ENCODE results near the gene IGSF22.

IGSF22 gene

DNA sequence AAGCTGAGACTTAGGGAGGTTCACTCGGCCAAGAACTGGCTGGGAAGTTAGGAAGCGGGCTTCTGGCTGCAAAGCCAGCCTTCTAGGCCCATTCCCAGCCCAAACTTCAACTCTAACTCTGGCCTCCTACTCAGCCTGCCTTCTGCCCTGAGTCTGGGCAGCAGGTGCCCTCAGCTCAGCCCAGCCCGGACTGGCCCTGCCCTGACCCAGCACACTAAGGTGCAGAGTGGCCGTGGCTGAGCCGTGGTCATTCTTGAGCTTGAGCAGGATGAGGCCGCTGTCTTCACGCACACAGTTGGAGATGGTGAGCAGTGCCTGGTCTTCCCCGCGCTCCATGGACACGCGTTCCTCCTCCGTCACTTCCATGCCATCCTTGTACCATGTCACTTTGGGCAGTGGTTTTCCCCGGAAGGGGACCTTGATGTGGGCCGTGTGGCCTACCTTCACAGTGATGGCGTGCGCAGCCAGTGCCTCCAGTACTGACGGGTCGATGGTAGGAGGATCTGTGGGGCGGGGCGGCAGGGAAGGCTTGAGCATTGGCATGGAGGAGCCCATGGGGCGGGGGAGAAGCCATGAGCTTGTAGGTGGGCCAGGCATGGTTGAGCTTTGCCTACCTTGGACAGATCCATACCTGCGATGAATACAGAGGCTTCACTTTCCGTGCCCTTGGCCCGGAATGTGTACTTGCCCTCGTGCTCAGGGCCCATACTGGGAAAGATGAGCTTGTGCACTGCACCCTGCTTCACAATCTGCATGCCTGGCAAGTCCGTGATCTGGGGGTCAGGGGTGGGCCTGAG lies 12.1 kb downstream of the IGSF22 start:
- no peaks in the 10 kb centered on the region for H3K27me3 ChIP-seq (ENCODE audit: insufficient read depth, poor library complexity, severe bottlenecking)

DNA sequence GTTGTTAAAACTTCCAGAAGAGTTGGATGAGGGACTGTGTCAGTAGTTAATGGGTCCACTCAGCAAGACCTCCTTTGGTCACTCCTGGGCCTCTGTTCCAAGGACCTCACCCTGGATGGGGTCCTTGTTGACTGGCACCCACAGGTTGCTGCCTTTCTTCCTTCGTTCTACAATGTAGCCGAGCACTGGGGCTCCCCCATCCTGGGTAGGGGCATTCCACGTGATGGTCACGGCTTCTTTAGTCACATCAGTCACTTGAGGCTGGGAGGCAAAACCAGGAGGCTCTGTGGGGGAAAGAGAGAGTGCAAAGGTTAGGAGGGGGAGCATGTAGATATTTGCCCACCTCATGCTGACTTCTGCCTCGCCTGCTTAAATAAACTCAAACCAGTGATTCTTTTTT lies 15.4 kb downstream of the IGSF22 start:
- Histone ChIP-seq H3K36me3 (ENCODE audit: low read depth) (no peaks in the 10 kb centered on the region), H3K9me3 (ENCODE audit: severe bottlenecking) (no peaks in the 10 kb centered on the region), H3K4me1 (ENCODE audit: insufficient read depth, poor library complexity, severe bottlenecking) (no peaks in the 10 kb centered on the region), H3K4me3 (ENCODE audit: severe bottlenecking) (no peak overlapping the region), H3K27ac (ENCODE audit: poor library complexity, severe bottlenecking) (no peak overlapping the region), H3K27me3 (ENCODE audit: insufficient read depth, poor library complexity, severe bottlenecking) (peaks cover 22% of the 10 kb centered on the region)
- DNase-seq (ENCODE audit: low spot score) (no peak), ATAC-seq (ENCODE audit: low read depth) (no peak)
- TF ChIP-seq, protein P1, sequence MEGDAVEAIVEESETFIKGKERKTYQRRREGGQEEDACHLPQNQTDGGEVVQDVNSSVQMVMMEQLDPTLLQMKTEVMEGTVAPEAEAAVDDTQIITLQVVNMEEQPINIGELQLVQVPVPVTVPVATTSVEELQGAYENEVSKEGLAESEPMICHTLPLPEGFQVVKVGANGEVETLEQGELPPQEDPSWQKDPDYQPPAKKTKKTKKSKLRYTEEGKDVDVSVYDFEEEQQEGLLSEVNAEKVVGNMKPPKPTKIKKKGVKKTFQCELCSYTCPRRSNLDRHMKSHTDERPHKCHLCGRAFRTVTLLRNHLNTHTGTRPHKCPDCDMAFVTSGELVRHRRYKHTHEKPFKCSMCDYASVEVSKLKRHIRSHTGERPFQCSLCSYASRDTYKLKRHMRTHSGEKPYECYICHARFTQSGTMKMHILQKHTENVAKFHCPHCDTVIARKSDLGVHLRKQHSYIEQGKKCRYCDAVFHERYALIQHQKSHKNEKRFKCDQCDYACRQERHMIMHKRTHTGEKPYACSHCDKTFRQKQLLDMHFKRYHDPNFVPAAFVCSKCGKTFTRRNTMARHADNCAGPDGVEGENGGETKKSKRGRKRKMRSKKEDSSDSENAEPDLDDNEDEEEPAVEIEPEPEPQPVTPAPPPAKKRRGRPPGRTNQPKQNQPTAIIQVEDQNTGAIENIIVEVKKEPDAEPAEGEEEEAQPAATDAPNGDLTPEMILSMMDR (IDR thresholded peaks at IDR 0.05; ENCODE audit: poor library complexity, severe bottlenecking) = no peak

More for the DNA sequence above, 12.1 kb downstream of the IGSF22 start:
- DNase-seq (ENCODE audit: low spot score) (no peak), ATAC-seq (ENCODE audit: low read depth) (no peak)
- Histone ChIP-seq H3K36me3 (ENCODE audit: low read depth) (no peaks in the 10 kb centered on the region), H3K4me3 (ENCODE audit: severe bottlenecking) (no peak overlapping the region), H3K27ac (ENCODE audit: poor library complexity, severe bottlenecking) (no peak overlapping the region), H3K9me3 (ENCODE audit: severe bottlenecking) (no peaks in the 10 kb centered on the region), H3K4me1 (ENCODE audit: insufficient read depth, poor library complexity, severe bottlenecking) (no peaks in the 10 kb centered on the region)
- TF ChIP-seq, protein P1 (IDR thresholded peaks at IDR 0.05; ENCODE audit: poor library complexity, severe bottlenecking) = no peak

DNA sequence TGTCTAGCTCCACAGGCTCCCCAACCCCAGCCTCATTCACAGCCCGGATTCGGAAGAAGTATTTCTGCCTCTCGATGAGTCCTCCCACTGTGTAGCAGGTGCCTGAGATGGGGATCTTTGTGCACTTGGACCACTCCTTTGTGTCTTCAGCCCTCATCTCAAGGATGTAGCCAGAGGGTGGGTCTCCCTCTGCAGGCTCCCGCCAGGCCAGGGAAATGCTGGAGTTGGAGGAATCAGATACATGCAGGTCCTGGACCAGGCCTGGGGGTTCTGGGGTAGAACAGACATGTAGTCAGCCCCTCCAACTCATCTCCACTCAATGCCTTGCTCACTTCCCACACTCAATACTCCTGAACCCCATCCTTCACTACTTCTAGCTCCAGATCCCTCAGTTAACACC lies 16.6 kb downstream of the IGSF22 start:
- Histone ChIP-seq H3K36me3 (ENCODE audit: low read depth) (no peaks in the 10 kb centered on the region), H3K4me3 (ENCODE audit: severe bottlenecking) (no peak overlapping the region), H3K27me3 (ENCODE audit: insufficient read depth, poor library complexity, severe bottlenecking) (peaks cover 26% of the 10 kb centered on the region), H3K4me1 (ENCODE audit: insufficient read depth, poor library complexity, severe bottlenecking) (no peaks in the 10 kb centered on the region), H3K27ac (ENCODE audit: poor library complexity, severe bottlenecking) (no peak overlapping the region), H3K9me3 (ENCODE audit: severe bottlenecking) (no peaks in the 10 kb centered on the region)
- DNase-seq (ENCODE audit: low spot score) = no peak
- TF ChIP-seq, protein P1 (IDR thresholded peaks at IDR 0.05; ENCODE audit: poor library complexity, severe bottlenecking) = no peak
- ATAC-seq (ENCODE audit: low read depth) = no peak

DNA sequence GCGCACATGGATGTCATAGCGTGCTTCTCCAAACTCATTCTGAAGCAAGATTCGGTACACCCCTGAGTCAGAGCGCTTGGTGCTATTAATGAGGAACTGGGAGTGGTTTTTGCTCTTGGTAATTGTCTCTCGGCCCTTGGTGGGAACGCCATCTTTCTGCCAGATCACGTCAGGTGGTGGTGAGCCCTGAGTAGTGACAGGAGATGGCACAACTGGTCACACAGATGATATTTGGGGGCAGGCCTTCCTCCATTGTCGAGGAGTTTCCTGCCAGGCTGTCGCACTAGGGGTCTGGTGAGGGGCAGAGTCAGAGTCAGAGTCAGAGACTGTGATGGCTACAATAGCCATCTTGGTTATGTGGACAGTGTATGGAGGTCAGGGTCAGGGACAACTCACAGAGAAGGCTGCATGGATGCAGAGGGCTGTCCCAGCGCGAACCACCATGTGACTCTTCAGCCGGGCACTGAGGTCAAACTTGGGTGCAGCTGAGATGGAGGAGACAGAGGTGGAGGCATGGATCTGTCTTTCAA lies 18.1 kb downstream of the IGSF22 start:
- Histone ChIP-seq H3K4me1 (ENCODE audit: insufficient read depth, poor library complexity, severe bottlenecking) (no peaks in the 10 kb centered on the region), H3K27ac (ENCODE audit: poor library complexity, severe bottlenecking) (no peak overlapping the region), H3K27me3 (ENCODE audit: insufficient read depth, poor library complexity, severe bottlenecking) (peaks cover 27% of the 10 kb centered on the region), H3K9me3 (ENCODE audit: severe bottlenecking) (no peaks in the 10 kb centered on the region), H3K4me3 (ENCODE audit: severe bottlenecking) (no peak overlapping the region), H3K36me3 (ENCODE audit: low read depth) (no peaks in the 10 kb centered on the region)
- no peak for ATAC-seq (ENCODE audit: low read depth)
- TF ChIP-seq, protein P1 (IDR thresholded peaks at IDR 0.05; ENCODE audit: poor library complexity, severe bottlenecking) = no peak
- DNase-seq (ENCODE audit: low spot score) = no peak
